Caco-2 (cell line): ENCODE measurements around the gene PIAS2. TPM values are rescaled to one million over a fixed set of nuclear protein-coding genes. Genes with fewer than 3 reads are reported as not detected.

Source experiments
- BruUV-seq: library from RNA; stranded (reverse); fragments of 400-500 nt; replicated peaks from 2 replicates; lab custom pipeline; 2021; lab: Mats Ljungman, UMichigan
- CTCF ChIA-PET: fragments of 300-600 bp; sonication (Branson Sonifier 250); formaldehyde crosslinking; loops from one replicate; lab custom pipeline; 2022; ENCODE audit warnings: antibody characterized with exemption; lab: Charles Lee
- POLR2A ChIA-PET: fragments of 300-600 bp; sonication (Branson Sonifier 250); formaldehyde crosslinking; loops from one replicate; lab custom pipeline; 2022; ENCODE audit warnings: antibody characterized with exemption; lab: Charles Lee
- DNase-seq, 2 experiments: peaks; one replicate each; pipeline versions ENCODE4 v3.0.0 to v3.0.0-alpha.2; 2020 to 2022
- H3K27me3 ChIP-seq: replicated peaks from 2 replicates; pipeline ENCODE4 v1.6.0; 2011; ENCODE audit warnings: low read length; ENCODE audit not compliant: control insufficient read depth, insufficient read depth
- H3K36me3 ChIP-seq: 2 replicates; pipeline ENCODE4 v1.5.1; 2011; ENCODE audit warnings: low read length; ENCODE audit not compliant: control insufficient read depth, insufficient read depth
- H3K4me1 ChIP-seq: fragments of 250-450 bp; sonication (Bioruptor Pico); 2 replicates; pipeline ENCODE4 v1.5.1; 2020; ENCODE audit warnings: mild to moderate bottlenecking
- H3K4me3 ChIP-seq: 2 replicates; pipeline ENCODE4 v1.5.1; 2011; ENCODE audit warnings: low read depth, mild to moderate bottlenecking, control low read depth, low read length
- H3K9me3 ChIP-seq: fragments of 250-450 bp; sonication (Bioruptor Pico); 2 replicates; pipeline ENCODE4 v1.5.1; 2020; ENCODE audit warnings: mild to moderate bottlenecking, moderate library complexity
- H3K27ac Mint-ChIP-seq: one replicate; pipeline ENCODE4 v1.8.0; 2022; ENCODE audit warnings: mixed read lengths; ENCODE audit not compliant: unreplicated experiment
- H3K27me3 Mint-ChIP-seq: one replicate; pipeline ENCODE4 v1.8.0; 2022; ENCODE audit warnings: mixed read lengths; ENCODE audit not compliant: insufficient read depth, unreplicated experiment
- H3K36me3 Mint-ChIP-seq: one replicate; pipeline ENCODE4 v1.8.0; 2022; ENCODE audit warnings: mild to moderate bottlenecking, mixed read lengths; ENCODE audit not compliant: insufficient read depth, unreplicated experiment
- H3K4me1 Mint-ChIP-seq: one replicate; pipeline ENCODE4 v1.8.0; 2022; ENCODE audit warnings: low read depth, mixed read lengths; ENCODE audit not compliant: unreplicated experiment
- H3K4me3 Mint-ChIP-seq: one replicate; pipeline ENCODE4 v1.8.0; 2022; ENCODE audit warnings: mild to moderate bottlenecking, moderate library complexity, mixed read lengths; ENCODE audit not compliant: unreplicated experiment
- H3K9me3 Mint-ChIP-seq: one replicate; pipeline ENCODE4 v1.8.0; 2022; ENCODE audit warnings: mixed read lengths; ENCODE audit not compliant: unreplicated experiment
- CTCF ChIP-seq, 2 experiments: fragments of 200-600 bp in 1 of 2; IDR thresholded peaks; 1 replicate in 1 of 2; 2 replicates in 1 of 2; pipeline versions ENCODE4 v1.5.1 to v1.8.0; 2011 to 2022; ENCODE audit warnings: antibody characterized with exemption in 1 of 2, control low read depth in 1 of 2, inconsistent platforms in 1 of 2, low read depth in 1 of 2, low read length in 1 of 2, mild to moderate bottlenecking in 1 of 2, moderate library complexity in 1 of 2; ENCODE audit not compliant: insufficient read depth in 1 of 2, severe bottlenecking in 1 of 2, unreplicated experiment in 1 of 2
- intact Hi-C: fragments of 100-400 bp; cut with micrococcal nuclease; formaldehyde crosslinking; loops from one replicate; pipeline ENCODE4 v1.10.0; 2022; ENCODE audit not compliant: unreplicated experiment
- total RNA-seq: library from RNA; stranded (reverse); gene quantifications from 2 replicates; pipeline ENCODE4 v1.2.3, GENCODE V29; 2022

The PIAS2 gene
- total RNA-seq, 1 experiment from 2014 or later: 16.2 TPM

GRCh38 chr18:46915800-46916550, 1.3 kb downstream of the PIAS2 start:
- BruUV-seq: TSS peak; percentile 32
- no peaks in the 10 kb centered on the region for H3K36me3 ChIP-seq
- no peaks in the 10 kb centered on the region for H3K9me3 Mint-ChIP-seq
- peak overlapping the region; percentile 69 for H3K4me3 ChIP-seq
- H3K36me3 Mint-ChIP-seq: no peaks in the 10 kb centered on the region
- no peaks in the 10 kb centered on the region for H3K9me3 ChIP-seq
- H3K4me1 Mint-ChIP-seq: no peaks in the 10 kb centered on the region
- intact Hi-C loops: no loop called here
- no peaks in the 10 kb centered on the region for H3K27me3 Mint-ChIP-seq
- CTCF ChIA-PET: no interaction called here
- H3K27ac Mint-ChIP-seq: peak overlapping the region; percentile 42
- DNase-seq: no peak
- H3K27me3 ChIP-seq: no peaks in the 10 kb centered on the region
- no peak for TF ChIP-seq CTCF (IDR thresholded peaks at IDR 0.05; ENCODE audit: insufficient read depth in 1 of 2, low read depth in 1 of 2, low read length in 1 of 2, severe bottlenecking in 1 of 2, unreplicated experiment in 1 of 2)
- peak overlapping the region; percentile 67 for H3K4me3 Mint-ChIP-seq
- H3K4me1 ChIP-seq: no peaks in the 10 kb centered on the region
- POLR2A ChIA-PET: no interaction called here

- Histone ChIP-seq H3K27me3 (no peaks in the 10 kb centered on the region), H3K4me1 (no peaks in the 10 kb centered on the region), H3K9me3 (no peaks in the 10 kb centered on the region), H3K4me3 (no peak overlapping the region), H3K36me3 (no peaks in the 10 kb centered on the region)
- no peaks in the 10 kb centered on the region for H3K4me1 Mint-ChIP-seq
- CTCF ChIA-PET: no interaction called here
- H3K9me3 Mint-ChIP-seq: no peaks in the 10 kb centered on the region
- TF ChIP-seq CTCF (IDR thresholded peaks at IDR 0.05; ENCODE audit: insufficient read depth in 1 of 2, low read depth in 1 of 2, low read length in 1 of 2, severe bottlenecking in 1 of 2, unreplicated experiment in 1 of 2): no peak
- H3K27ac Mint-ChIP-seq: no peak overlapping the region
- POLR2A ChIA-PET: no interaction called here
- BruUV-seq: no TSS peak
- intact Hi-C loops: no loop called here
- no peaks in the 10 kb centered on the region for H3K36me3 Mint-ChIP-seq
- H3K27me3 Mint-ChIP-seq: no peaks in the 10 kb centered on the region
- H3K4me3 Mint-ChIP-seq: no peak overlapping the region
- DNase-seq: no peak
Observed at GRCh38 chr18:46910856-46911255, 6.5 kb downstream of the PIAS2 start.

GRCh38 chr18:46909497-46909896, 7.8 kb downstream of the PIAS2 start:
- no peak overlapping the region for H3K27ac Mint-ChIP-seq
- no peak overlapping the region for H3K4me3 Mint-ChIP-seq
- no peak for TF ChIP-seq CTCF (IDR thresholded peaks at IDR 0.05; ENCODE audit: insufficient read depth in 1 of 2, low read depth in 1 of 2, low read length in 1 of 2, severe bottlenecking in 1 of 2, unreplicated experiment in 1 of 2)
- DNase-seq: no peak
- no peaks in the 10 kb centered on the region for H3K9me3 ChIP-seq
- no TSS peak for BruUV-seq
- ChIA-PET POLR2A (no interaction called here), CTCF (no interaction called here)
- no peaks in the 10 kb centered on the region for H3K27me3 Mint-ChIP-seq
- intact Hi-C loops: no loop called here
- no peak overlapping the region for H3K4me3 ChIP-seq
- no peaks in the 10 kb centered on the region for H3K36me3 ChIP-seq
- H3K36me3 Mint-ChIP-seq: no peaks in the 10 kb centered on the region
- H3K9me3 Mint-ChIP-seq: no peaks in the 10 kb centered on the region
- no peaks in the 10 kb centered on the region for H3K4me1 Mint-ChIP-seq
- no peaks in the 10 kb centered on the region for H3K4me1 ChIP-seq
- no peaks in the 10 kb centered on the region for H3K27me3 ChIP-seq
